ENCODE data around the gene STC2.

STC2 gene

GRCh38 chr5:173268750-173269432 is 59.3 kb downstream of the STC2 start:
- peak; percentile 52 for DNase-seq (ENCODE audit: low spot score)

GRCh38 chr5:173265433-173265832 is 62.8 kb downstream of the STC2 start:
- no peak for DNase-seq (ENCODE audit: low spot score)

Measured in ecto neural progenitor cell (in vitro differentiated cells).